GM23338 (cell line): ENCODE data around the gene TMEM214.

Source experiments
- CREB1 ChIP-seq: fragments of 250-450 bp; sonication (Bioruptor Pico); IDR thresholded peaks from 2 replicates; pipeline ENCODE4 v1.5.0; 2020; ENCODE audit warnings: low read depth, mild to moderate bottlenecking, moderate library complexity
- EZH2 ChIP-seq: fragments of 200-600 bp; sonication (generic); IDR thresholded peaks from one replicate; pipeline ENCODE4 v1.8.0; 2017; ENCODE audit warnings: antibody characterized with exemption, mild to moderate bottlenecking, low read depth; ENCODE audit not compliant: unreplicated experiment
- EZH2phosphoT487 ChIP-seq: fragments of 200-600 bp; sonication (generic); IDR thresholded peaks from one replicate; pipeline ENCODE4 v1.8.1; 2018; ENCODE audit warnings: antibody characterized with exemption; ENCODE audit not compliant: unreplicated experiment
- POLR2AphosphoS5 ChIP-seq: IDR thresholded peaks from 2 replicates; pipeline ENCODE4 v1.6.1; 2016; ENCODE audit warnings: antibody characterized with exemption, low read depth
- STAT1 ChIP-seq: IDR thresholded peaks from one replicate; pipeline ENCODE4 v1.6.1; 2016; ENCODE audit warnings: antibody characterized with exemption; ENCODE audit not compliant: unreplicated experiment
- TF ChIP-seq, protein P1 (sequence below), 2 experiments: fragments of 200-600 bp in 1 of 2; sonication (generic) in 1 of 2; conservative IDR thresholded peaks; 2 replicates each; pipeline versions ENCODE4 v1.5.1 to v1.6.1; 2016 to 2017; ENCODE audit warnings: antibody characterized with exemption in 2 of 2, low read depth in 2 of 2, mild to moderate bottlenecking in 2 of 2, moderate library complexity in 1 of 2
- TF ChIP-seq, protein P2 (sequence below): IDR thresholded peaks from one replicate; pipeline ENCODE4 v1.6.1; 2018; ENCODE audit warnings: antibody characterized with exemption; ENCODE audit not compliant: unreplicated experiment

DNA sequence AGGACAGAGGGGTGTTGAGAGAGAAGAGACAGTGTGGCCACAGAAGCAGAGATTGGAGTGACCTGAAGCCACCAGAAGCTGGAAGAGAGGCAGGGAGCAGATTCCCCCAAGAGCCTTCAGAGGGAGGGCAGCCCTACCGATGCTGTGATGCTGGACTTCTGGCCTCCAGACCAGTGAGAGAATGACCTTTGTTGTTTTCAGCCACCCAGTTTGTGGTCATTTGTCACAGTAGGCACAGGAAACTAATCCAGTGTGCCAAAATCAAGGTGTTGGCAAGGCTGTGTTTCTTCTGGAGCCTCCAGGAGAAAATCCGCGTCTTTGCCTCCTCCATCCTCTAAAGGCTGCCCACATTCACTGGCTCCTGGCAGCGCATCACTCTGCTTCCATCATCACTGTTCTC is 47.0 kb upstream of the TMEM214 start:
- TF ChIP-seq, protein P1, sequence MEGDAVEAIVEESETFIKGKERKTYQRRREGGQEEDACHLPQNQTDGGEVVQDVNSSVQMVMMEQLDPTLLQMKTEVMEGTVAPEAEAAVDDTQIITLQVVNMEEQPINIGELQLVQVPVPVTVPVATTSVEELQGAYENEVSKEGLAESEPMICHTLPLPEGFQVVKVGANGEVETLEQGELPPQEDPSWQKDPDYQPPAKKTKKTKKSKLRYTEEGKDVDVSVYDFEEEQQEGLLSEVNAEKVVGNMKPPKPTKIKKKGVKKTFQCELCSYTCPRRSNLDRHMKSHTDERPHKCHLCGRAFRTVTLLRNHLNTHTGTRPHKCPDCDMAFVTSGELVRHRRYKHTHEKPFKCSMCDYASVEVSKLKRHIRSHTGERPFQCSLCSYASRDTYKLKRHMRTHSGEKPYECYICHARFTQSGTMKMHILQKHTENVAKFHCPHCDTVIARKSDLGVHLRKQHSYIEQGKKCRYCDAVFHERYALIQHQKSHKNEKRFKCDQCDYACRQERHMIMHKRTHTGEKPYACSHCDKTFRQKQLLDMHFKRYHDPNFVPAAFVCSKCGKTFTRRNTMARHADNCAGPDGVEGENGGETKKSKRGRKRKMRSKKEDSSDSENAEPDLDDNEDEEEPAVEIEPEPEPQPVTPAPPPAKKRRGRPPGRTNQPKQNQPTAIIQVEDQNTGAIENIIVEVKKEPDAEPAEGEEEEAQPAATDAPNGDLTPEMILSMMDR (conservative IDR thresholded peaks at IDR 0.05; ENCODE audit: low read depth in 2 of 2): no peak
- TF ChIP-seq POLR2AphosphoS5 (no peak), EZH2 (no peak), CREB1 (CRISPR knock-in tag) (no peak), EZH2phosphoT487 (no peak), STAT1 (no peak)
- TF ChIP-seq, protein P2, sequence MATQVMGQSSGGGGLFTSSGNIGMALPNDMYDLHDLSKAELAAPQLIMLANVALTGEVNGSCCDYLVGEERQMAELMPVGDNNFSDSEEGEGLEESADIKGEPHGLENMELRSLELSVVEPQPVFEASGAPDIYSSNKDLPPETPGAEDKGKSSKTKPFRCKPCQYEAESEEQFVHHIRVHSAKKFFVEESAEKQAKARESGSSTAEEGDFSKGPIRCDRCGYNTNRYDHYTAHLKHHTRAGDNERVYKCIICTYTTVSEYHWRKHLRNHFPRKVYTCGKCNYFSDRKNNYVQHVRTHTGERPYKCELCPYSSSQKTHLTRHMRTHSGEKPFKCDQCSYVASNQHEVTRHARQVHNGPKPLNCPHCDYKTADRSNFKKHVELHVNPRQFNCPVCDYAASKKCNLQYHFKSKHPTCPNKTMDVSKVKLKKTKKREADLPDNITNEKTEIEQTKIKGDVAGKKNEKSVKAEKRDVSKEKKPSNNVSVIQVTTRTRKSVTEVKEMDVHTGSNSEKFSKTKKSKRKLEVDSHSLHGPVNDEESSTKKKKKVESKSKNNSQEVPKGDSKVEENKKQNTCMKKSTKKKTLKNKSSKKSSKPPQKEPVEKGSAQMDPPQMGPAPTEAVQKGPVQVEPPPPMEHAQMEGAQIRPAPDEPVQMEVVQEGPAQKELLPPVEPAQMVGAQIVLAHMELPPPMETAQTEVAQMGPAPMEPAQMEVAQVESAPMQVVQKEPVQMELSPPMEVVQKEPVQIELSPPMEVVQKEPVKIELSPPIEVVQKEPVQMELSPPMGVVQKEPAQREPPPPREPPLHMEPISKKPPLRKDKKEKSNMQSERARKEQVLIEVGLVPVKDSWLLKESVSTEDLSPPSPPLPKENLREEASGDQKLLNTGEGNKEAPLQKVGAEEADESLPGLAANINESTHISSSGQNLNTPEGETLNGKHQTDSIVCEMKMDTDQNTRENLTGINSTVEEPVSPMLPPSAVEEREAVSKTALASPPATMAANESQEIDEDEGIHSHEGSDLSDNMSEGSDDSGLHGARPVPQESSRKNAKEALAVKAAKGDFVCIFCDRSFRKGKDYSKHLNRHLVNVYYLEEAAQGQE: no peak
